ENCODE data around the gene FAHD1. TPM values are rescaled to one million over a fixed set of nuclear protein-coding genes. Genes with fewer than 3 reads are reported as not detected.

The FAHD1 gene
- total RNA-seq, 1 donor from 2014 or later = 26.3 TPM

- Histone ChIP-seq H3K9me3 (replicated peaks) (no peaks in the 10 kb centered on the region), H3K27me3 (ENCODE audit: low read depth) (peaks cover 95% of the 10 kb centered on the region), H3K4me3 (no peak overlapping the region), H3K27ac (replicated peaks) (no peak overlapping the region), H3K36me3 (no peaks in the 10 kb centered on the region), H3K4me1 (no peaks in the 10 kb centered on the region)
- DNase-seq = no peak
- TF ChIP-seq, protein P1, sequence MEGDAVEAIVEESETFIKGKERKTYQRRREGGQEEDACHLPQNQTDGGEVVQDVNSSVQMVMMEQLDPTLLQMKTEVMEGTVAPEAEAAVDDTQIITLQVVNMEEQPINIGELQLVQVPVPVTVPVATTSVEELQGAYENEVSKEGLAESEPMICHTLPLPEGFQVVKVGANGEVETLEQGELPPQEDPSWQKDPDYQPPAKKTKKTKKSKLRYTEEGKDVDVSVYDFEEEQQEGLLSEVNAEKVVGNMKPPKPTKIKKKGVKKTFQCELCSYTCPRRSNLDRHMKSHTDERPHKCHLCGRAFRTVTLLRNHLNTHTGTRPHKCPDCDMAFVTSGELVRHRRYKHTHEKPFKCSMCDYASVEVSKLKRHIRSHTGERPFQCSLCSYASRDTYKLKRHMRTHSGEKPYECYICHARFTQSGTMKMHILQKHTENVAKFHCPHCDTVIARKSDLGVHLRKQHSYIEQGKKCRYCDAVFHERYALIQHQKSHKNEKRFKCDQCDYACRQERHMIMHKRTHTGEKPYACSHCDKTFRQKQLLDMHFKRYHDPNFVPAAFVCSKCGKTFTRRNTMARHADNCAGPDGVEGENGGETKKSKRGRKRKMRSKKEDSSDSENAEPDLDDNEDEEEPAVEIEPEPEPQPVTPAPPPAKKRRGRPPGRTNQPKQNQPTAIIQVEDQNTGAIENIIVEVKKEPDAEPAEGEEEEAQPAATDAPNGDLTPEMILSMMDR (IDR thresholded peaks at IDR 0.05; ENCODE audit: borderline replicate concordance) = no peak
- intact Hi-C loops (cut with micrococcal nuclease) = no loop called here
Observed at GRCh38 chr16:1877804-1878203, 50.8 kb downstream of the FAHD1 start.

- Histone ChIP-seq H3K27ac (replicated peaks) (no peak overlapping the region), H3K27me3 (ENCODE audit: low read depth) (peaks cover 95% of the 10 kb centered on the region), H3K36me3 (no peaks in the 10 kb centered on the region), H3K4me3 (no peak overlapping the region), H3K9me3 (replicated peaks) (no peaks in the 10 kb centered on the region), H3K4me1 (no peaks in the 10 kb centered on the region)
- TF ChIP-seq, protein P1 (IDR thresholded peaks at IDR 0.05; ENCODE audit: borderline replicate concordance) = no peak
- intact Hi-C loops (cut with micrococcal nuclease) = no loop called here
- no peak for DNase-seq
Observed at GRCh38 chr16:1878256-1878655, 51.2 kb downstream of the FAHD1 start.

Other genes starting within 250 kb of the FAHD1 start
- 7.5 TPM for gene IFT140, start 215.1 kb upstream of the FAHD1 start, total RNA-seq
- gene CRAMP1, start 214.8 kb upstream of the FAHD1 start, total RNA-seq = 12.3 TPM
- gene JPT2, start 148.9 kb upstream of the FAHD1 start, total RNA-seq = 30.6 TPM
- 56.0 TPM for gene MAPK8IP3, start 121.0 kb upstream of the FAHD1 start, total RNA-seq
- 37.0 TPM for gene NME3, start 55.7 kb upstream of the FAHD1 start, total RNA-seq
- gene EME2, start 54.4 kb upstream of the FAHD1 start, total RNA-seq = 7.4 TPM
- gene MRPS34, start 54.1 kb upstream of the FAHD1 start, total RNA-seq = 78.0 TPM
- gene SPSB3, start 44.6 kb upstream of the FAHD1 start, total RNA-seq = 36.8 TPM
- 36.2 TPM for gene NUBP2, start 44.2 kb upstream of the FAHD1 start, total RNA-seq
- not detected for gene IGFALS, start 33.5 kb upstream of the FAHD1 start, total RNA-seq
- 172 TPM for gene HAGH, start 381 bp upstream of the FAHD1 start, total RNA-seq
- gene MEIOB, start 45.0 kb downstream of the FAHD1 start, total RNA-seq = not detected
- not detected for gene HS3ST6, start 91.2 kb downstream of the FAHD1 start, total RNA-seq
- gene MSRB1, start 116.0 kb downstream of the FAHD1 start, total RNA-seq = 32.7 TPM
- 262 TPM for gene RPL3L, start 127.5 kb downstream of the FAHD1 start, total RNA-seq
- gene NDUFB10, start 132.3 kb downstream of the FAHD1 start, total RNA-seq = 601 TPM
- 753 TPM for gene RPS2, start 137.6 kb downstream of the FAHD1 start, total RNA-seq
- not detected for gene RNF151, start 139.7 kb downstream of the FAHD1 start, total RNA-seq
- gene TBL3, start 144.8 kb downstream of the FAHD1 start, total RNA-seq = 22.6 TPM
- not detected for gene NOXO1, start 154.3 kb downstream of the FAHD1 start, total RNA-seq
- 23.3 TPM for gene GFER, start 157.0 kb downstream of the FAHD1 start, total RNA-seq
- 0.38 TPM for gene SYNGR3, start 162.8 kb downstream of the FAHD1 start, total RNA-seq
- 14.5 TPM for gene ZNF598, start 182.6 kb downstream of the FAHD1 start, total RNA-seq
- not detected for gene NPW, start 192.6 kb downstream of the FAHD1 start, total RNA-seq
- gene NHERF2, start 199.7 kb downstream of the FAHD1 start, total RNA-seq = 221 TPM
- 21.7 TPM for gene NTHL1, start 220.6 kb downstream of the FAHD1 start, total RNA-seq
- 80.1 TPM for gene TSC2, start 220.8 kb downstream of the FAHD1 start, total RNA-seq